NCI-H82 treated with DMSO at 0.1 percent for 48 hours (cell line): ENCODE measurements around the gene ZFAND5.

ENCODE experiments used
- DNase-seq: peaks from one replicate; lab custom pipeline; 2025; ENCODE audit not compliant: unreplicated experiment; lab: John Stamatoyannopoulos, UW

Gene ZFAND5

GRCh38 chr9:72364679-72365524, at the start of gene ZFAND5:
ZFAND5 (minus strand) TSS chr9:72365208; CDS start chr9:72360778, 4,430 bp downstream.
- DNase-seq, result peak; percentile 93

GRCh38 chr9:72412483-72413040, 47.6 kb upstream of the ZFAND5 start:
- peak; percentile 88 for DNase-seq

- DNase-seq, result no peak
Observed at GRCh38 chr9:72410214-72410613, 45.2 kb upstream of the ZFAND5 start.

- DNase-seq, result no peak
Observed at GRCh38 chr9:72407114-72407513, 42.1 kb upstream of the ZFAND5 start.

GRCh38 chr9:72402744-72403143, 37.7 kb upstream of the ZFAND5 start:
- DNase-seq, result no peak

- no peak for DNase-seq
Observed at GRCh38 chr9:72401396-72401795, 36.4 kb upstream of the ZFAND5 start.

GRCh38 chr9:72400866-72401265, 35.9 kb upstream of the ZFAND5 start:
- DNase-seq, result no peak

GRCh38 chr9:72399391-72399790, 34.4 kb upstream of the ZFAND5 start:
- no peak for DNase-seq

GRCh38 chr9:72396247-72397091, 31.5 kb upstream of the ZFAND5 start:
- DNase-seq, result peak; percentile 85

- no peak for DNase-seq
Observed at GRCh38 chr9:72394066-72394465, 29.1 kb upstream of the ZFAND5 start.

GRCh38 chr9:72390907-72391306, 25.9 kb upstream of the ZFAND5 start:
- peak; percentile 33 for DNase-seq

GRCh38 chr9:72386186-72386585, 21.2 kb upstream of the ZFAND5 start:
- no peak for DNase-seq

GRCh38 chr9:72384710-72385485, 19.9 kb upstream of the ZFAND5 start:
- DNase-seq, result no peak

- DNase-seq, result no peak
Observed at GRCh38 chr9:72383978-72384709, 19.1 kb upstream of the ZFAND5 start.

- DNase-seq, result no peak
Observed at GRCh38 chr9:72382405-72382804, 17.4 kb upstream of the ZFAND5 start.

GRCh38 chr9:72377041-72377440, 12.0 kb upstream of the ZFAND5 start:
- no peak for DNase-seq

GRCh38 chr9:72371151-72371550, 6.1 kb upstream of the ZFAND5 start:
- no peak for DNase-seq

GRCh38 chr9:72365525-72366256, 683 bp upstream of the ZFAND5 start:
- peak; percentile 71 for DNase-seq

GRCh38 chr9:72363908-72364678, 915 bp downstream of the ZFAND5 start:
- no peak for DNase-seq
